NCI-H2107 (cell line): ENCODE data around the gene CCNQ.

Experiments
- DNase-seq: peaks from one replicate; lab custom pipeline; 2025; lab: John Stamatoyannopoulos, UW

CCNQ gene

GRCh38 chrX:153596981-153597750 lies 1.8 kb downstream of the CCNQ start:
- DNase-seq, result no peak

GRCh38 chrX:153595859-153596857 lies 2.8 kb downstream of the CCNQ start:
- no peak for DNase-seq

- DNase-seq, result no peak
These were observed 3.6 kb downstream of the CCNQ start for GRCh38 chrX:153595387-153595786.

- DNase-seq, result no peak
These were observed 5.0 kb downstream of the CCNQ start for GRCh38 chrX:153593811-153594500.

GRCh38 chrX:153592966-153593688 lies 5.8 kb downstream of the CCNQ start:
- DNase-seq, result no peak

GRCh38 chrX:153592091-153592833 lies 6.7 kb downstream of the CCNQ start:
- DNase-seq, result no peak

GRCh38 chrX:153590961-153591956 lies 7.7 kb downstream of the CCNQ start:
- DNase-seq, result no peak

- no peak for DNase-seq
These were observed 10.0 kb downstream of the CCNQ start for GRCh38 chrX:153588782-153589446.

GRCh38 chrX:153588021-153588781 lies 10.7 kb downstream of the CCNQ start:
- no peak for DNase-seq

- DNase-seq, result no peak
These were observed 11.6 kb downstream of the CCNQ start for GRCh38 chrX:153587342-153587741.

GRCh38 chrX:153585827-153586226 lies 13.1 kb downstream of the CCNQ start:
- no peak for DNase-seq

GRCh38 chrX:153583433-153583832 lies 15.5 kb downstream of the CCNQ start:
- DNase-seq, result no peak

- DNase-seq, result no peak
These were observed 16.0 kb downstream of the CCNQ start for GRCh38 chrX:153582896-153583295.

GRCh38 chrX:153580700-153581386 lies 18.1 kb downstream of the CCNQ start:
- DNase-seq, result no peak

GRCh38 chrX:153578889-153579288 lies 20.1 kb downstream of the CCNQ start:
- DNase-seq, result no peak

GRCh38 chrX:153578200-153578835 lies 20.6 kb downstream of the CCNQ start:
- DNase-seq, result no peak

GRCh38 chrX:153576961-153577360 lies 22.0 kb downstream of the CCNQ start:
- no peak for DNase-seq
